ENCODE measurements around the gene PBX1. TPM values are rescaled to one million over a fixed set of nuclear protein-coding genes. Genes with fewer than 3 reads are reported as not detected.

Gene PBX1
- total and polyA plus RNA-seq, 4 donors: 2.2 to 17.3 (median 5.1) TPM

- TF ChIP-seq HNF4G (IDR thresholded peaks at IDR 0.05): no peak
Observed at GRCh38 chr1:164821648-164822047, 262.7 kb downstream of the PBX1 start (continued).

- Histone ChIP-seq H3K27me3 (ENCODE audit: control insufficient read depth in 4 of 4, insufficient read depth in 4 of 4, low read length in 3 of 4) (no peaks in the 10 kb centered on the region), H3K9me3 (ENCODE audit: control insufficient read depth in 4 of 4, low read length in 3 of 4) (no peaks in the 10 kb centered on the region), H3K36me3 (ENCODE audit: control insufficient read depth in 4 of 4, insufficient read depth in 3 of 4, low read depth in 1 of 4, low read length in 3 of 4) (no peaks in the 10 kb centered on the region), H3K9ac (ENCODE audit: low read depth in 1 of 2, low read length in 2 of 2) (no peak overlapping the region), H3K27ac (ENCODE audit: low read depth in 1 of 2, low read length in 2 of 2) (peak overlapping the region in 1 of 2 donors; percentile 25), H3K4me1 (ENCODE audit: control insufficient read depth in 4 of 4, insufficient read depth in 4 of 4, low read length in 3 of 4) (no peaks in the 10 kb centered on the region), H3K4me3 (ENCODE audit: low read depth in 1 of 3, low read length in 3 of 3) (no peak overlapping the region)
- no peak for DNase-seq (ENCODE audit: low spot score)
- TF ChIP-seq FOXA1 (IDR thresholded peaks at IDR 0.05) (no peak), MAX (IDR thresholded peaks at IDR 0.05) (no peak), JUND (IDR thresholded peaks at IDR 0.05) (no peak), HNF4G (IDR thresholded peaks at IDR 0.05) (no peak), TAF1 (conservative IDR thresholded peaks at IDR 0.05) (no peak), NR2F2 (IDR thresholded peaks at IDR 0.05) (peak; percentile 79), RAD21 (IDR thresholded peaks at IDR 0.05) (no peak), CTCF (IDR thresholded peaks at IDR 0.05; ENCODE audit: low read depth, low read length, missing input control) (no peak), HNF4A (conservative IDR thresholded peaks at IDR 0.05) (no peak), SP1 (IDR thresholded peaks at IDR 0.05) (no peak), ATF3 (IDR thresholded peaks at IDR 0.05) (no peak), RXRA (IDR thresholded peaks at IDR 0.05) (peak in 1 of 2 donors; percentile 13)
- 79% methylated on average over 5 of the region's 5 CpGs for WGBS
Observed at GRCh38 chr1:164823486-164824279, 264.7 kb downstream of the PBX1 start.

- DNase-seq (ENCODE audit: low spot score): no peak
- no peak for TF ChIP-seq NR2F2 (IDR thresholded peaks at IDR 0.05)
- TF ChIP-seq FOXA2 (IDR thresholded peaks at IDR 0.05): no peak
- no peak for TF ChIP-seq EGR1 (IDR thresholded peaks at IDR 0.05; ENCODE audit: low read depth in 2 of 2)
- no peak overlapping the region for H3K9ac ChIP-seq (ENCODE audit: low read depth in 1 of 2, low read length in 2 of 2)
- no peaks in the 10 kb centered on the region for H3K27me3 ChIP-seq (ENCODE audit: control insufficient read depth in 4 of 4, insufficient read depth in 4 of 4, low read length in 3 of 4)
- H3K36me3 ChIP-seq (ENCODE audit: control insufficient read depth in 4 of 4, insufficient read depth in 3 of 4, low read depth in 1 of 4, low read length in 3 of 4): no peaks in the 10 kb centered on the region
- H3K27ac ChIP-seq (ENCODE audit: low read depth in 1 of 2, low read length in 2 of 2): no peak overlapping the region
- H3K4me1 ChIP-seq (ENCODE audit: control insufficient read depth in 4 of 4, insufficient read depth in 4 of 4, low read length in 3 of 4): no peaks in the 10 kb centered on the region
- H3K4me3 ChIP-seq (ENCODE audit: low read depth in 1 of 3, low read length in 3 of 3): no peak overlapping the region
- no peaks in the 10 kb centered on the region for H3K9me3 ChIP-seq (ENCODE audit: control insufficient read depth in 4 of 4, low read length in 3 of 4)
Observed at GRCh38 chr1:164824542-164824941, 265.6 kb downstream of the PBX1 start.

- no peaks in the 10 kb centered on the region for H3K27me3 ChIP-seq (ENCODE audit: control insufficient read depth in 4 of 4, insufficient read depth in 4 of 4, low read length in 3 of 4)
- H3K4me3 ChIP-seq (ENCODE audit: low read depth in 1 of 3, low read length in 3 of 3): no peak overlapping the region
- H3K9me3 ChIP-seq (ENCODE audit: control insufficient read depth in 4 of 4, low read length in 3 of 4): no peaks in the 10 kb centered on the region
- H3K9ac ChIP-seq (ENCODE audit: low read depth in 1 of 2, low read length in 2 of 2): no peak overlapping the region
- no peak overlapping the region for H3K27ac ChIP-seq (ENCODE audit: low read depth in 1 of 2, low read length in 2 of 2)
- no peaks in the 10 kb centered on the region for H3K4me1 ChIP-seq (ENCODE audit: control insufficient read depth in 4 of 4, insufficient read depth in 4 of 4, low read length in 3 of 4)
- H3K36me3 ChIP-seq (ENCODE audit: control insufficient read depth in 4 of 4, insufficient read depth in 3 of 4, low read depth in 1 of 4, low read length in 3 of 4): no peaks in the 10 kb centered on the region
- DNase-seq (ENCODE audit: low spot score): no peak
- 82% methylated on average over 4 of the region's 4 CpGs for WGBS
- no peak for TF ChIP-seq HNF4G (IDR thresholded peaks at IDR 0.05)
- TF ChIP-seq HNF4A (conservative IDR thresholded peaks at IDR 0.05): no peak
- TF ChIP-seq YY1 (IDR thresholded peaks at IDR 0.05): no peak
- TF ChIP-seq TAF1 (conservative IDR thresholded peaks at IDR 0.05): no peak
- TF ChIP-seq SP1 (IDR thresholded peaks at IDR 0.05): no peak
- TF ChIP-seq RXRA (IDR thresholded peaks at IDR 0.05): no peak
- TF ChIP-seq EGR1 (IDR thresholded peaks at IDR 0.05; ENCODE audit: low read depth in 2 of 2): no peak
- no peak for TF ChIP-seq GABPA (IDR thresholded peaks at IDR 0.05 in 1 of 2, conservative IDR thresholded peaks at IDR 0.05 in 1 of 2)
- TF ChIP-seq FOXA2 (IDR thresholded peaks at IDR 0.05): no peak
- TF ChIP-seq FOXA1 (IDR thresholded peaks at IDR 0.05): no peak
- TF ChIP-seq RAD21 (IDR thresholded peaks at IDR 0.05): no peak
- no peak for TF ChIP-seq REST (IDR thresholded peaks at IDR 0.05)
- TF ChIP-seq MAX (IDR thresholded peaks at IDR 0.05): no peak
Observed at GRCh38 chr1:164830628-164831027, 271.6 kb downstream of the PBX1 start.
